ENCODE results near the gene MYCBP2.

GRCh38 chr13:77291774-77292173, 35.1 kb downstream of the MYCBP2 start:
- TF ChIP-seq POLR2AphosphoS5 (IDR thresholded peaks at IDR 0.05; ENCODE audit: low read depth, low read length) (no peak), TAF1 (IDR thresholded peaks at IDR 0.05; ENCODE audit: borderline replicate concordance, low read depth, low read length) (no peak), TEAD4 (IDR thresholded peaks at IDR 0.05; ENCODE audit: borderline replicate concordance, insufficient read depth) (no peak), NFIC (IDR thresholded peaks at IDR 0.05; ENCODE audit: borderline replicate concordance) (no peak), CTCF (IDR thresholded peaks at IDR 0.05) (no peak), SIN3A (IDR thresholded peaks at IDR 0.05; ENCODE audit: borderline replicate concordance, low read depth, low read length) (no peak), EZH2phosphoT487 (IDR thresholded peaks at IDR 0.05; ENCODE audit: borderline replicate concordance, low read depth) (no peak), MAX (IDR thresholded peaks at IDR 0.05; ENCODE audit: low read depth) (no peak), USF2 (IDR thresholded peaks at IDR 0.05; ENCODE audit: borderline replicate concordance, low read depth, low read length) (no peak), RCOR1 (IDR thresholded peaks at IDR 0.05; ENCODE audit: low read length) (no peak), YY1 (IDR thresholded peaks at IDR 0.05; ENCODE audit: low read depth) (no peak), ELF1 (IDR thresholded peaks at IDR 0.05) (no peak), RXRA (IDR thresholded peaks at IDR 0.05; ENCODE audit: borderline replicate concordance, low read depth) (no peak)
